AG08395 (cell line): ENCODE measurements around the gene PTPRA.
A peak's percentile ranks its signal among the peaks of the same experiment; 100 is the strongest.
"Not testable (repeated sequence)": the region's sequence is repeated elsewhere in the genome, so short reads cannot be mapped to it uniquely, and the experiment has no call there.

Experiments
- DNase-seq: peaks from one replicate; pipeline ENCODE4 v3.0.0; 2012; ENCODE audit warnings: mixed read lengths, low spot score

PTPRA gene

GRCh38 chr20:3000852-3001523 lies 127.7 kb downstream of the PTPRA start:
- DNase-seq = peak; percentile 36

DNA sequence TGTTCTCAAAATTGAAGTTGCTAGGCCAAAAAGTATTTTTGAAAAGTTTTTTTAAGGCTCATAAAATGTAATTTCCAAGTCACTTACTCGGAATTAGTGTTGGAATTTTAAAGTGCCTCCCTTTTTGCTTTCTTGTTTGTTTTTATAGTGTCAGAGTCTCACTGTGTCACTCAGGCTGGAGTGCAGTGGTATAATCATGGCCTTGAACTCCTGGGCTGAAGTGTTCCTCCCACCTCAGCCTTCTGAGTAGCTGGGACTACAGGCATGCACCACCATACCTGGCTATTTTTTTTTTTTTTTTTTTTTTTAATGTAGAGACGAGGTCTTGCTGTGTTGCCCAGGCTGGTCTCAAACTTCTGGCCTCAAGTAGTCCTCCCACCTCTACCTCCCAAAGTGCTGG lies 130.1 kb downstream of the PTPRA start:
- no peak for DNase-seq

DNA sequence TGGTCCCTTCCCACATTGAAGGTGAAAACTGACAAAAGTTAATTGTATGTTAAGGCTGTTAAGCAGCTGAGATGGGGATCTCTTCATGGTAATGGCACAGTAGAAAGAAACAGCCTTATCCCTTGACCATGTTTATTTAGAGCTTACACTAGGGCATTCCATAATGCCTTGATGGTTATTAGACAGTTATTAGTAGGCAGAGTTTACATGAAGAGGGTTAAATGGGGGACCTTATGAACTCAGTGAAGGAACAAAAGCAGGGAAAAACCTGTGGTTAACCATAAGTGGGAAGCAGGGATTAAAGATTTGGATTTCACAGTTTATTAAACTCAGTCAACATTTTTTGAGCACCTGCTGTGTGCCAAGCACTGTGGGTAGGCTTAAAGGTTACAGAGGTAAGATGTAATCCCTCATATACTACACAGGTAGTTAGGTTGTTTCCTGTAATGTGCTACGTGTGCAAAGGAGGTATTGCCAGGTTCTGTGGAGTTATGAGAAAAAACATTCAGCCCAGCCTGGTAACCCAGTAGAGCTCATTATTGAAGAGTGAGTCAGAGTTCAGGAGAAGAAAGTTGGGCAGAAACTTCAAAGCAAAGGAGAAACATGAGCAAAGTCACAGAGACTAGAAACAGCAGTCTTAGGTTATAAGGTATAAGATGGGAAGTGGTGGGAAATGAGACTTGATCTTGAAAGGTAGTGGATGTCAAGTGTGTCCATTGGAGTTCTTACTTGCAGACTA lies 137.9 kb downstream of the PTPRA start:
- peak; percentile 65 for DNase-seq

DNA sequence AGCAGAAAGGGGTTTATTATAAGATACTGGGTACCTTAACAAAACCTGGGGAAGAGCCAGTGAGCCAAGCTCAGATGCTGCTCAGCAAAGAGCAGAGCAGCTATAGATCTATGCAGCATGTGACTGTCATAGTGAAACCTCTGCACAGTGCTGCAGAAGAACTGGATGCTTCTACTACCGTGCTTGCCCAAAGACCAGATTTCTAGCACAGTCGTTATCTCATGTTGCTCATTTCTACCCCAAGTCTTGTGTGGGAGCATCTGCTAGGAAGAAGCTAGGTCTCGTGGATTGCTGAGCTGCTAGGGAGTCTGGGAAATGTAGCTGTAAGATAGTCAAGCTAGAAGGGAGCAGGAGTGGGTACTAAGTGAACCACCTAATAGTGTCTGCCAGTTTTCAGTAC lies 138.5 kb downstream of the PTPRA start:
- no peak for DNase-seq

DNA sequence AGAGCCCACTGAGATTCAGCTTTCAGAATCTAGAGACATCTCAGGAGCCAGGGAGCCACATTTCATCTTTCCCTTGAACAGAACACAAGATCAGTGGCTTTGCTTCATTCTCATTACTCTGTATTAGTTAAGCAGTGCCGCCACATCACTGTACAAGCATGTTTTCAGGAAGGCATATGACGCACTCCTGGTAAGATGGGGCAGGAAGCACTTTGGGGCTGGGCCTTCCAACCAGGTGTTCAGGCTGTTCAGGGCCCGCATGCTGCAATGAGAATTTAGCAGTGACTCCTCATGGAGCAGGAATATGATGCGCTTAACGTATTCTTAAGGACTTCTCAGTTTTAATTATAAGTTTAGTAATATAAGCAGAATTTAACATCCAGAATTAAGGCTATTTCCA lies 140.5 kb downstream of the PTPRA start:
- DNase-seq = no peak

DNA sequence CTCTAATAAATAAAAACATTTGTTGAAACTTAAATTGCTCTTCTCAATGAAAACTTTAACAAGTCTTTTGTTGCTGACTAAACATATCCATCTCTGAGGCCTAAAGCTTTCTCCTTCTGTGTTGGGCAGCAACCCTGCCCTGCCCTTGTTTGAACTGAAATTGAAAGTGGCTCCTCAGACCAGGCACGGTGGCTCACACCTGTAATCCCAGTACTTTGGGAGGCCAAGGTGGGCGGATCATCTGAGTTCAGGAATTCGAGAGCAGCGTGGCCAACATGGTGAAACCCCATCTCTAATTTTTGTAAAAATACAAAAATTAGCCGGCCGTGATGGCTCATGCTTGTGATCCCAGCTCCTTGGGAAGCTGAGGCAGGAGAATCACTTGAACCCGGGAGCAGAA lies 140.9 kb downstream of the PTPRA start:
- DNase-seq = no peak

DNA sequence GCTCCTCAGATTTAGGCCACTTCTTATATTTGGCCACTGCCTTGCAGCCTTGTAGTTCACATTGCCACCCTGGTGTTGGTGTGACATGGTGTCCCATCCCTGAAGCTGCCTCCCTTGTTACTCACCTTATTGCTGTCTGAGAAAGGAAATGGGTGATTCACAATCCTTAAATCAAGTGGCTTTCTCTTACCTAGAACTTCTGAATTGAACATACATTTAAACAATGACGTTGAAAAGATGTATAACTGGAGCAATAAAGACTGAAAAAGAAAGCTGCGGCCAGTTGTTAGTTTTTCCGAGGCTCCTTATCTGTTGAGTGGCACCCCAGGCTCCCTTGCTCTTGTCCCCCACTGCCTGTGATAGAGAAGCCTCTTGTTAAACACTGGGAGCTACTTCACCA lies 141.4 kb downstream of the PTPRA start:
- DNase-seq = no peak

DNA sequence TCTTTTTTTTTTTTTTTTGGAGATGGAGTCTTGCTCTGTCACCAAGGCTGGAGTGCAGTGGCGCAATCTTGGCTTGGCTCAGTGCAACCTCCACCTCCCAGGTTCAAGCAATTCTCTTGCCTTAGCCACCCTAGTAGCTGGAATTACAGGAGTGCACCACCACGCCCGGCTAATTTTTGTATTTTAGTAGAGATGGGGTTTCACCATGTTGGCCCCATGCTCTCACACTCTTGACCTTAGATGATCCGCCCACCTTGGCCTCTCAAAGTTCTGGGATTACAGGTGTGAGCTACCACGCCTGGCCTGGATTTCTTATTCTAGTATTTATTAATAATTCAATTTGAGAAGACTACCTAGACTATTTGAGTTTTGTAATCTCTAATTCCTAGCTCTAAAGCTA lies 142.0 kb downstream of the PTPRA start:
- DNase-seq = not testable (repeated sequence)

DNA sequence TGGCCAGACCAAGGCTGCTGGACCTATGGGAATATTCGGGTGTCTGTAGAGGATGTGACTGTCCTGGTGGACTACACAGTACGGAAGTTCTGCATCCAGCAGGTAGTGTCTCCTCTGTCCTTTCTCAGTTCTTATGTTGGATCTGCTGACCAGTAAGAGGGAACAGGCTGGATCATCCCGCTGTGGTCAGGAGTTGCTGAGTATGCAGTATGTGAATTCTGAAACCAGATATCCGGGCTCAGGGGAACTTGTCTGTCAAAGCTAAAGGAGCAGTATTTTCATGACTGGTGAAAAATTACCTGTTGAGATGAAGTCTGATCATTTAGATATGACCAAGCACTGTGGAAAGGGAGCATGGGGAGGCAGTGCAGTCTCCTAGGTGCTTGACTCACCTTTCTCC lies 148.0 kb downstream of the PTPRA start:
- DNase-seq = no peak

DNA sequence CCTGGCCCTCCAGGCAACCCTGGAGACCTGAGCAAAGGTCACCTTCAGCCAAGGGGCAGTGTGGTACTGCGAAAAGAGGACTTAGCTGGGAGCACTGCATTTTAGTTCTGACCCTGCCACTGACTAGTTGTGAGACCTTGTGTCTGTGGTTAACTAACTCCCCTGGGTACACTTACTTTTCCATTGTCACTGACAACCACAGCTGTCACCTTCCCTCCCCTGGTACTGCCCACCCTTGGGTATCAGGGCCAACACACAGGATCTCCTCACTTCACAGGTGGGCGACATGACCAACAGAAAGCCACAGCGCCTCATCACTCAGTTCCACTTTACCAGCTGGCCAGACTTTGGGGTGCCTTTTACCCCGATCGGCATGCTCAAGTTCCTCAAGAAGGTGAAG lies 148.5 kb downstream of the PTPRA start:
- DNase-seq = no peak

DNA sequence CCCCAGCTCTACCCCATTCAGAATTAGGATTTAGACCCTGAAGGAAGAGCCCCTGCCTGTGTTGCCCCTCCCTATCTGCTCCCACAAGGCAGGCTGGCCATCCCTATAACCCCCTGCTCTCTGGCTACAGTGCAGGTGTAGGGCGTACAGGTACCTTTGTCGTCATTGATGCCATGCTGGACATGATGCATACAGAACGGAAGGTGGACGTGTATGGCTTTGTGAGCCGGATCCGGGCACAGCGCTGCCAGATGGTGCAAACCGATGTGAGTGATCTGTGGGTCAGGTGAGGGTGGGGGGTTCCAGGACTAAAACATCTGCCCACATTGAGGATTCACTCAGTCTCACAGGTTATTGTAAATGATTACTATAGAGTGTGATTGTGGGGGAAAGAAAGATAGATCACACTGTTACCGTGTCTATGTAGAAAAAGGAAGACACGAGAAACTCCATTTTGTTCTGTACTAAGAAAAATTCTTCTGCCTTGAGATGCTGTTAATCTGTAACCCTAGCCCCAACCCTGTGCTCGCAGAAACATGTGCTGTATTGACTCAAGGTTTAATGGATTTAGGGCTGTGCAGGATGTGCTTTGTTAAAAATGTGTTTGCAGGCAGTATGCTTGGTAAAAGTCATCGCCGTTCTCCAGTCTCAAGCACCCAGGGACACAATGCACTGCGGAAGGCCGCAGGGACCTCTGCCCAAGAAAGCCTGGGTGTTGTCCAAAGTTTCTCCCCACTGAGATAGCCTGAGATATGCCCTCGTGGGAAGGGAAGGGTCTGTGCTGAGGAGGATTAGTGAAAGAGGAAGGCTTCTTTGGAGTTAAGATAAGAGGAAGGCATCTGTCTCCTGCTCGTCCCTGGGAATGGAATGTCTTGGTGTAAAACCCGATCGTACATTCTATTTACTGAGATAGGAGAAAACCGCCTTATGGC lies 149.5 kb downstream of the PTPRA start:
- DNase-seq = not testable (repeated sequence)

DNA sequence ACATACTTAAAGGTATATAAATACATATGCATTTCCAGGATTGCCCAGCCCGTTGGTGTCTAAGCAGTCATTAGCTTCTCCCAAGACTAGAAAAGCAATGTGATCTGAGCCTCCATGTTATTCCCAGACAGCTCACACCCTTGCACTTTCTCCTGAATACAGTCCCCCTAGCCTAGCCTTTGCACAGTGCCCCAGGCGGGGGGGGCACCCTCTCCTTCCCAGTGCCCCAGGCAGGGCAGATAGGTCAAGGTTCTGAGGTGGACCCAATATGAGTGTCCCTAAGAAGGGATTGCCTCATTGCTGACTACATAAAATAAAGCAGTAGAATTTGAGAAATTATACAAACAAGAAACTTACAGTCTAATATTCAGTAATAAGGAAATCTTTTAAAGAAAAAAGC lies 154.7 kb downstream of the PTPRA start:
- no peak for DNase-seq

DNA sequence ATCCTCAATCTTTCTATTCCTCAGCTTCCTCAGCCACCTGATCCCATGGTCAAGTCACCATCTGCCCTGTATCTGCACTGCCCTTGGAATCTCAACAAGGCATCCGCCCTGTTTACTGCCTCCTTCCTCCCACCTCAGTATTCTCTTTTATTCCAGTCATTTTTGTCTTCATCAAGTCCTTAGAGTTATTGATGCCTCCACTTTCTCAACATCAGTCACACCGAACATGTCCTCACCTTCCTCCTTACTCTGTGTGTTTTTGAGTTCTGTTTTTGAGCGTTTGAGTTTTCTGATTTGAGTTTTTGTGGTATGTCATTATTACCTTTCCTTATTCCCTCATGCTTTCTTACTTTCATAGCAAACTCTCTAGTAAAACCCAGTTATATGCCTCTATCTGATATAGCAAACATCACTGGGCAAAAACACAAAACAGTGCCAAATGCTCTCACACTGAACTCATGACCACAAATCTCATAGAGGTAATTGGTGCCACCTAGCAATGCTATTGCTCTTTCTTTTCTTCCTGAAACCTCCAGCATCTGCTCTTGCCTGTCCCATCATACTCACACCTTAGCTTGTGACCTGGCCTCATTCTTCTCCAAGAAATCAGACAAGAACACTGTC lies 158.4 kb downstream of the PTPRA start:
- no peak for DNase-seq

GRCh38 chr20:3032624-3033023 lies 159.3 kb downstream of the PTPRA start:
- no peak for DNase-seq

DNA sequence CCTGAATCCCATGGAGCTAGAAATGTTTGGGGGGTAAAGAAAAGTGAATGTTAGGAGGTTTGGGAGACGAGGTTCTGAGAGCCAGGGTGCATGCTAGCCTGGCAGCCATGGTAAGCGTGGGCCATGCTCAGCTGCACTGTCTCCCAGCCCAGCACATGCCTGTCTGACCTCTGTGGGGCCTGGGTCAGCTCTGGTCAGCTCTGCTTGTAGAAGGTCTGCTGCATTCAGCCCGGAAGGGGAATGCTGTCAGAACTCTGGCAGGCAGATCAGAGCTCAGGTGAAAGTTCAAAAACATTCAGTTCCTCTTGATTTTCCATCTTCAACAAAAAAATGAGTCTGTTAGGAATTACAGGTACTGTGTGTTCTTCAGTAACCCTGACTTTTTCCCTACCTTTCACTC lies 164.4 kb downstream of the PTPRA start:
- no peak for DNase-seq

GRCh38 chr20:3038454-3038853 lies 165.2 kb downstream of the PTPRA start:
- DNase-seq = no peak

DNA sequence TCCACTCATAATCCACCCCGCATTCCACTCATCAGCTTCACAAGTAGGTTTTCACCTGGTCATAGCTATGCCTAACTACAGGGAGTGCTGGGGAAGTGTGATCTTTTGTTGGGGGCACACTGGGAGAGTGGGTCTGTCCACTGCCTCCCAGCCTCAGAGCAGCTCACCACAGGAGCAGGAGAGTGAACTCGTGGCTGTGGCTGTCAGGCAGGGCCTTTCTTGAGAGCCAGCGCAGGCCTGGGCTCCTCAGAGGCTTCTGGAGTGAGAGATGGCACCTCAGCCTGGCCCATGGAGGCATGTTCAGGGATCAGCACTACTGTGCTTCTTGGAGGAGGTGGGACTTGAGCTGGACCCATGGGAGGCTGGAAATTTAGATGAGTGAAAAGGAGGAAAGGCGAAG lies 166.1 kb downstream of the PTPRA start:
- no peak for DNase-seq

DNA sequence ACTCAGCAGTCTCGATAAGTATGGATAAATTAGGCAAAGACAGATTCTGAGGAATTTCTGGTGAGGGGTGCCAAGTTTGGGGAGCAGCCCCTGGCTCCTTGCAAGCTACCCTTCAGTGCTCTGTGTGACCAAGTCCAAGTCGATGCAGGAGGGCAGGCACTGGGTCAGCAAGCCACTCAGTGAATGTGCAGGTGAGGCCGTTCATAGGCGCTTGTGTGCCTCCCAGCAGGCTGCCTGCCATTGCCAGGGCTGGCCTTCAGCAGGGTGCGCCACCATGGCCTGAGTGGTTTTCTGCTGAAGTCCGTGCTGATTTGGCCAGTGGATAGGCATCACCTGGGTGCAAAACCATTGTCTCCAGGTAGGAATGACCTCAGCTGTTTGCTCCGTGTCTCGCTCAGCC lies 166.8 kb downstream of the PTPRA start:
- no peak for DNase-seq

GRCh38 chr20:3041854-3042409 lies 168.7 kb downstream of the PTPRA start:
- DNase-seq = no peak

DNA sequence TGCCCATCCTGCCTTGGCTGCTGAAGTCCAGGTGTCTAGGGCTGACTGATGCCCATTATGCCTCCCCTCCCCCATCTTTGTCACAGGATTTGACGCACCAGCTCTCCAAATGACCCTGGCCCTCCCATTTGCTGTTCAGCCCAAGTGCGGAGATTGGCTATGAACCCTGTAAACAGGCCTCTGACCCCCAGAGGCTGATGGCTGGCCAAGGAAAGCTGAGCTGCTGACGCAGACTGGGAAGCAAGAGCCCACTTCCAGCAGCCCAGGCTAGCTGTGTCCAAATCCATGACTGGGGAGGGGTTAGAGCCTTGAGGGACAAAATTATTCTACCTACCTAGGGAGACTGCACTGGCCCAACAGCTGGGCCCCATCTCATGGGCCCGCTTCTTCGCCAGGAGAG lies 169.3 kb downstream of the PTPRA start:
- no peak for DNase-seq

GRCh38 chr20:3043322-3043721 lies 170.0 kb downstream of the PTPRA start, which contains the start of gene GNRH2:
Gene GNRH2 (plus strand): TSS chr20:3043622. CDS start chr20:3044415, 793 bp downstream.
- DNase-seq = no peak
